ENCODE measurements around the gene PAQR3. TPM values are rescaled to one million over a fixed set of nuclear protein-coding genes. Genes with fewer than 3 reads are reported as not detected.

The PAQR3 gene
- total and polyA plus RNA-seq, 2 of the 4 experiments (the other 2 are of a cell fraction) = 11.5 to 11.8 TPM

GRCh38 chr4:78987683-78988082, 48.4 kb upstream of the PAQR3 start:
- Histone ChIP-seq H3K18ac (ENCODE audit: low read depth, low read length) (no peak overlapping the region), H2BK5ac (ENCODE audit: low read depth, low read length, poor library complexity, severe bottlenecking) (no peak overlapping the region), H3K27me3 (ENCODE audit: control insufficient read depth, insufficient read depth, low read length) (no peaks in the 10 kb centered on the region; the same call in none of the 2 replicates), H3K9ac (ENCODE audit: low read depth, low read length) (no peak overlapping the region), H2BK20ac (ENCODE audit: low read depth, low read length) (no peak overlapping the region), H4K5ac (ENCODE audit: low read depth, low read length) (no peak overlapping the region), H2BK15ac (ENCODE audit: low read depth, low read length) (no peak overlapping the region), H2AK9ac (replicated peaks; ENCODE audit: low read depth, low read length, poor library complexity) (no peak overlapping the region), H3K14ac (replicated peaks; ENCODE audit: low read depth, low read length) (no peak overlapping the region), H2AFZ (replicated peaks; ENCODE audit: low read length, poor library complexity) (no peak overlapping the region), H3K4me2 (ENCODE audit: low read depth, low read length) (no peak overlapping the region), H3K56ac (ENCODE audit: extremely low read depth, insufficient read depth, low read length) (no peak overlapping the region), H4K91ac (ENCODE audit: insufficient read depth, low read depth, low read length) (no peak overlapping the region), H2BK120ac (ENCODE audit: low read depth, low read length) (no peak overlapping the region), H3K23ac (ENCODE audit: low read depth, low read length) (no peak overlapping the region), H3K4me1 (ENCODE audit: control insufficient read depth, insufficient read depth, low read length) (no peaks in the 10 kb centered on the region), H3K9me3 (ENCODE audit: control insufficient read depth, insufficient read depth, low read length) (no peaks in the 10 kb centered on the region), H3K4ac (ENCODE audit: low read depth, low read length) (no peak overlapping the region), H4K8ac (ENCODE audit: low read depth in 2 of 2, low read length in 2 of 2) (no peak overlapping the region), H3K4me3 (ENCODE audit: insufficient read depth, low read depth, low read length) (no peak overlapping the region), H3K9me1 (ENCODE audit: insufficient read depth, low read length) (no peaks in the 10 kb centered on the region), H3K27ac (ENCODE audit: insufficient read depth, low read length) (no peak overlapping the region), H3K79me1 (ENCODE audit: low read depth in 1 of 2, low read length in 2 of 2) (no peaks in the 10 kb centered on the region), H3K36me3 (ENCODE audit: control insufficient read depth, insufficient read depth, low read length) (no peaks in the 10 kb centered on the region), H4K20me1 (ENCODE audit: insufficient read depth, low read length) (no peaks in the 10 kb centered on the region), H2AK5ac (ENCODE audit: low read depth, low read length) (no peak overlapping the region)
- intact Hi-C loops (cut with micrococcal nuclease) (no loop called here), in situ Hi-C loops (cut with MboI; ENCODE audit: low sequenced_read_pairs) (no loop called here), dilution Hi-C loops (cut with HindIII; ENCODE audit: low sequenced_read_pairs, unreplicated experiment) (no loop called here)
- ChIA-PET POLR2A (ENCODE audit: unreplicated experiment) (interaction anchor here (0.6 kb wide), 1 partner anchor 12 kb away, joined by 5 read pairs; no protein-coding TSS in a partner anchor), CTCF (interaction anchor here (0.7 kb wide), 1 partner anchor 30 kb away, joined by 3 read pairs; no protein-coding TSS in a partner anchor)
- ATAC-seq (ENCODE audit: low read depth) (no peak), DNase-seq (no peak)
- TF ChIP-seq MXI1 (IDR thresholded peaks at IDR 0.05; ENCODE audit: borderline replicate concordance, low read depth, low read length) = no peak
- no peak for TF ChIP-seq RAD21 (IDR thresholded peaks at IDR 0.05; ENCODE audit: low read length)
- no peak for TF ChIP-seq RFX5 (IDR thresholded peaks at IDR 0.05; ENCODE audit: low read depth, low read length)
- no peak for TF ChIP-seq CTCF (conservative IDR thresholded peaks at IDR 0.05; ENCODE audit: low read depth, low read length)
- no peak for TF ChIP-seq CEBPB (IDR thresholded peaks at IDR 0.05; ENCODE audit: low read depth, low read length)
- no peak for TF ChIP-seq MAZ (IDR thresholded peaks at IDR 0.05; ENCODE audit: borderline replicate concordance, low read depth, low read length)
- TF ChIP-seq FOS (IDR thresholded peaks at IDR 0.05; ENCODE audit: low read depth, low read length) = no peak
- no peak for TF ChIP-seq ELK1 (IDR thresholded peaks at IDR 0.05; ENCODE audit: borderline replicate concordance, low read depth, low read length)
- TF ChIP-seq RCOR1 (IDR thresholded peaks at IDR 0.05; ENCODE audit: insufficient replicate concordance, low read length) = no peak
- no peak for TF ChIP-seq BHLHE40 (IDR thresholded peaks at IDR 0.05; ENCODE audit: low read depth, low read length)
- no peak for TF ChIP-seq SMC3 (IDR thresholded peaks at IDR 0.05; ENCODE audit: low read depth, low read length)
- TF ChIP-seq MAFK (IDR thresholded peaks at IDR 0.05; ENCODE audit: low read depth, low read length) = no peak
- no peak for TF ChIP-seq CHD1 (IDR thresholded peaks at IDR 0.05; ENCODE audit: low read depth, low read length)
- TF ChIP-seq NFE2L2 (IDR thresholded peaks at IDR 0.05; ENCODE audit: low read depth, low read length) = no peak
- no peak for TF ChIP-seq POLR2A (IDR thresholded peaks at IDR 0.05; ENCODE audit: low read depth, low read length)
- TF ChIP-seq USF2 (IDR thresholded peaks at IDR 0.05; ENCODE audit: low read depth, low read length) = no peak
- no TSS peak for BruUV-seq (replicated peaks)
- no CpG with 5 or more reads among the region's 1 CpG for WGBS, 2 experiments (ENCODE audit: extremely low coverage in 2 of 2, insufficient read length in 1 of 2)

All from IMR-90 (cell line).